Hepatocyte (in vitro differentiated cells): ENCODE data around the gene MEIG1. TPM values are rescaled to one million over a fixed set of nuclear protein-coding genes. Genes with fewer than 3 reads are reported as not detected.
"Not testable (repeated sequence)": the region's sequence is repeated elsewhere in the genome, so short reads cannot be mapped to it uniquely, and the experiment has no call there.

Experiments
- DNase-seq: peaks from one replicate; pipeline ENCODE4 v3.0.0-alpha.2; 2016; ENCODE audit warnings: low spot score
- H2AFZ ChIP-seq: fragments of 200-600 bp; sonication (generic); 2 replicates; pipeline ENCODE4 v1.6.0; 2016; ENCODE audit warnings: antibody characterized with exemption, mild to moderate bottlenecking
- H3K27ac ChIP-seq: fragments of 200-600 bp; sonication (generic); 2 replicates; pipeline ENCODE4 v1.5.1; 2016; ENCODE audit warnings: mild to moderate bottlenecking
- H3K27me3 ChIP-seq: fragments of 200-600 bp; sonication (generic); 2 replicates; pipeline ENCODE4 v1.6.1; 2016
- H3K36me3 ChIP-seq: fragments of 200-600 bp; sonication (generic); replicated peaks from 2 replicates; pipeline ENCODE4 v1.5.1; 2016; ENCODE audit warnings: low read depth; ENCODE audit not compliant: insufficient read depth
- H3K4me1 ChIP-seq: fragments of 200-600 bp; sonication (generic); 2 replicates; pipeline ENCODE4 v1.5.1; 2016; ENCODE audit warnings: mild to moderate bottlenecking, moderate library complexity; ENCODE audit not compliant: insufficient read depth
- H3K4me2 ChIP-seq: fragments of 200-600 bp; sonication (generic); 2 replicates; pipeline ENCODE4 v1.6.0; 2016
- H3K4me3 ChIP-seq: fragments of 200-600 bp; sonication (generic); 2 replicates; pipeline ENCODE4 v1.5.1; 2016; ENCODE audit warnings: mild to moderate bottlenecking
- H3K79me2 ChIP-seq: fragments of 200-600 bp; sonication (generic); 2 replicates; pipeline ENCODE4 v1.6.0; 2017; ENCODE audit warnings: mild to moderate bottlenecking
- H3K9me2 ChIP-seq: fragments of 200-600 bp; sonication (generic); replicated peaks from 2 replicates; pipeline ENCODE4 v1.6.0; 2017; ENCODE audit warnings: mild to moderate bottlenecking; ENCODE audit not compliant: insufficient read depth
- H3K9me3 ChIP-seq: fragments of 200-600 bp; sonication (generic); 2 replicates; pipeline ENCODE4 v1.5.1; 2016; ENCODE audit warnings: low read depth, mild to moderate bottlenecking
- H4K20me1 ChIP-seq: fragments of 200-600 bp; sonication (generic); 2 replicates; pipeline ENCODE4 v1.6.0; 2016; ENCODE audit warnings: mild to moderate bottlenecking; ENCODE audit not compliant: insufficient read depth, poor library complexity, severe bottlenecking
- CTCF ChIP-seq: fragments of 200-600 bp; sonication (generic); IDR thresholded peaks from 2 replicates; pipeline ENCODE4 v1.5.1; 2016; ENCODE audit warnings: antibody characterized with exemption, mild to moderate bottlenecking; ENCODE audit not compliant: poor library complexity
- EZH2 ChIP-seq: fragments of 200-600 bp; sonication (generic); IDR thresholded peaks from 2 replicates; pipeline ENCODE4 v1.6.1; 2016; ENCODE audit warnings: antibody characterized with exemption, mild to moderate bottlenecking, borderline replicate concordance
- EZH2phosphoT487 ChIP-seq: fragments of 200-600 bp; sonication (generic); IDR thresholded peaks from one replicate; pipeline ENCODE4 v1.6.1; 2018; ENCODE audit warnings: antibody characterized with exemption, mild to moderate bottlenecking, low read depth, moderate library complexity; ENCODE audit not compliant: unreplicated experiment, severe bottlenecking
- WGBS: methylation state at CpG from one replicate; pipeline ENCODE4 v1.1.6; 2016; ENCODE audit warnings: low lambda C conversion rate; ENCODE audit errors: missing lambda C conversion rate; 5-methylcytosine and 5-hydroxymethylcytosine counted together
- polyA plus RNA-seq: library from polyadenylated mRNA; unstranded; fragments of >200 nt; fragmentation: Nextera tagmentation; extraction: Ambion mirVana; gene quantifications from 2 replicates; pipeline ENCODE4 v1.2.1, GENCODE V29; 2016
- total RNA-seq: library from RNA; depleted of rRNA; stranded (reverse); fragments of >200 nt; gene quantifications from 2 replicates; pipeline ENCODE4 v1.2.3, GENCODE V29; 2014

MEIG1 gene
- total and polyA plus RNA-seq, 2 experiments from 2014 or later, result 2.1 TPM; not detected in 1

DNA sequence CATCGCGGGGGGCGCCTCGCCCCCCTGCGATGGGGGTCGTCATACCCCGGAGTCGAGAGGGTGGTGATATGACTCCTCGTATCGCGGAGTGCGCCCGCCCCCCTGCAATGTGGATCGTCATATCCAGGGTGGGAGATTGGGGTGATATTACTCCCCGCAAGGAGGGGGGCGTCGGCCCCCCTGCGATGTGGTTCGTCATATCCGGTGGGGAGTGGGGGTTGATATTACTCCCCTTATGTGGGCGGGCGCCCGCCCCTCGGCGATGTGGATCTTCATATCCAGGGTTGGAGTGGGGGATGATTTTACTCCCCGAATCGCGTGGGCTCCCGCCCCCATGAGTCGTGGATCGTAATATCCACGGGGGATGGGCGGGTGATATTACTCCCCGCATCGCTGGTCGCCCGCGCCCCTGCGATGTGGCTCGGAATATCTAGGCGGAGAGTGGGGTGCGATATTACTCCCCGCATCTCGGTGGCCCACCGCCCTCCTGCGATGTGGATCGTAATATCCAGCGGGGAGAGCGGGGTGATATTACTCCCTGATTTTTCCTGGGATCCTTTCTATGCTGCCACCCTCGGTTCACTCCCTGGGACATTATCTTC is 36.9 kb downstream of the MEIG1 start:
- TF ChIP-seq CTCF (no peak), EZH2 (no peak), EZH2phosphoT487 (no peak)
- H3K9me3 ChIP-seq, result no peaks in the 10 kb centered on the region
- H3K79me2 ChIP-seq, result no peaks in the 10 kb centered on the region
- H3K4me1 ChIP-seq, result no peaks in the 10 kb centered on the region
- no peak for DNase-seq
- H3K36me3 ChIP-seq, result no peaks in the 10 kb centered on the region
- H3K4me2 ChIP-seq, result no peak overlapping the region
- no peak overlapping the region for H3K4me3 ChIP-seq
- no peak overlapping the region for H3K27ac ChIP-seq
- no peaks in the 10 kb centered on the region for H3K27me3 ChIP-seq
- H2AFZ ChIP-seq, result no peak overlapping the region
- 96% methylated on average over 33 of the region's 50 CpGs for WGBS
- no peaks in the 10 kb centered on the region for H3K9me2 ChIP-seq
- no peaks in the 10 kb centered on the region for H4K20me1 ChIP-seq

DNA sequence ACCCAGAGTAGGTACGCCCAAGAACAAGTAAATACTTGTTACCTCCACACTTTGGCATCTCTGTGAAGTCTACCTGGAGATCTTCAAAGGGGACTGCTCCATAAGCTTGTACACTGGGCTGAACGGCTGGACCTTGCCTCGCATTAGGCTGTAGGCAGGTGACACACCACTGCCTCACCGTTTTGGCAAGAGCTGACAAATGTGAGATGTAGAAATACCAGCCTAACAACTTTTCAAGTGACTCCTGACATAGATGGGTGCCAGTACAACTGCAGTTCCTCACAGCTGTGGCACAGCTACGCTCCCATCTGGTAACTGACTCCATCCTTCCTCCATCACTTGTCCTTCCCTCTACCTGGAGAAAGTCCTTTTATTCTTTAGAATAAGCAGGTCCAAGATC is 54.3 kb downstream of the MEIG1 start:
- not testable (repeated sequence) for H3K4me1 ChIP-seq, H3K9me3 ChIP-seq, H3K27ac ChIP-seq, H3K36me3 ChIP-seq, H2AFZ ChIP-seq, H3K79me2 ChIP-seq, H3K9me2 ChIP-seq, H3K4me3 ChIP-seq, H3K4me2 ChIP-seq, H4K20me1 ChIP-seq, H3K27me3 ChIP-seq
- 67% methylated on average over 5 of the region's 5 CpGs for WGBS
- peak; percentile 11 for DNase-seq

GRCh38 chr10:15015451-15015850 is 56.3 kb downstream of the MEIG1 start:
- TF ChIP-seq EZH2 (no peak), CTCF (no peak)
- Histone ChIP-seq H3K4me2 (no peak overlapping the region), H3K36me3 (no peaks in the 10 kb centered on the region), H3K9me3 (no peaks in the 10 kb centered on the region), H3K27ac (no peak overlapping the region), H3K4me1 (no peaks in the 10 kb centered on the region), H4K20me1 (no peaks in the 10 kb centered on the region), H2AFZ (no peak overlapping the region), H3K27me3 (no peaks in the 10 kb centered on the region), H3K9me2 (no peaks in the 10 kb centered on the region), H3K79me2 (no peaks in the 10 kb centered on the region), H3K4me3 (no peak overlapping the region)
- 95% methylated on average over 7 of the region's 7 CpGs for WGBS
- DNase-seq, result no peak

DNA sequence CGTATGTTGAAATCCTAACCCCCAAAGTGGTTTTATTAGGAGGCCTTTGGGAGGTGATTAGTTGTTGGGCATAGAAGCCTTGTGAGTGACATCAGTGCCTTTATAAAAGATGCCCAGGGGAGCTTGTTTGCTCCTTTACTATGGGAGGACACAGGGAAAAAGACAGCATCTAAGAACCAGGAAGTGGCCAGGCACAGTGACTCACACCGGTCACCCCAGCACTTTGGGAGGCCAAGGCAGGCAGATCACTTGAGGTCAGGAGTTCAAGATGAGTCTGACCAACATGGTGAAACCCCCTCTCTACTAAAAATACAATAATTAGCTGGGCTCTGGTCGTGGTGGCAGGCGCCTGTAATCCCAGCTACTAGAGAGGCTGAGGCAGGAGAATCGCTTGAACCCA is 61.8 kb downstream of the MEIG1 start:
- H4K20me1 ChIP-seq, H3K27me3 ChIP-seq, H3K36me3 ChIP-seq, H2AFZ ChIP-seq, DNase-seq, H3K4me1 ChIP-seq, H3K27ac ChIP-seq, H3K4me3 ChIP-seq, H3K4me2 ChIP-seq, H3K9me2 ChIP-seq, H3K79me2 ChIP-seq, H3K9me3 ChIP-seq: not testable (repeated sequence)
- 84% methylated on average over 5 of the region's 5 CpGs for WGBS

Other genes starting within 250 kb of the MEIG1 start
- gene FAM107B, start 184.5 kb upstream of the MEIG1 start, total RNA-seq, result 84.8 and 85.5 TPM in 2 replicates
- 73.3 and 85.9 TPM in 2 replicates for gene FAM107B, start 184.5 kb upstream of the MEIG1 start, polyA plus RNA-seq
- 3.1 and 7.6 TPM in 2 replicates for gene CDNF, start 121.4 kb upstream of the MEIG1 start, total RNA-seq
- 2.3 and 2.4 TPM in 2 replicates for gene CDNF, start 121.4 kb upstream of the MEIG1 start, polyA plus RNA-seq
- 12.8 and 20.2 TPM in 2 replicates for gene HSPA14, start 121.1 kb upstream of the MEIG1 start, total RNA-seq
- gene HSPA14, start 121.1 kb upstream of the MEIG1 start, polyA plus RNA-seq, result 9.9 and 13.8 TPM in 2 replicates
- 13.3 and 14.0 TPM in 2 replicates for gene MSANTD7, start 121.1 kb upstream of the MEIG1 start, total RNA-seq
- 9.2 and 11.6 TPM in 2 replicates for gene MSANTD7, start 121.1 kb upstream of the MEIG1 start, polyA plus RNA-seq
- 15.5 and 19.9 TPM in 2 replicates for gene SUV39H2, start 80.5 kb upstream of the MEIG1 start, total RNA-seq
- gene SUV39H2, start 80.5 kb upstream of the MEIG1 start, polyA plus RNA-seq, result 8.0 and 8.6 TPM in 2 replicates
- gene DCLRE1C, start 5.3 kb upstream of the MEIG1 start, total RNA-seq, result 7.8 and 11.8 TPM in 2 replicates
- gene DCLRE1C, start 5.3 kb upstream of the MEIG1 start, polyA plus RNA-seq, result 7.9 and 8.0 TPM in 2 replicates
- not detected in 2 replicates for gene OLAH, start 84.6 kb downstream of the MEIG1 start, total RNA-seq
- gene OLAH, start 84.6 kb downstream of the MEIG1 start, polyA plus RNA-seq, result not detected in 2 replicates
- 1.8 and 1.9 TPM in 2 replicates for gene ACBD7, start 129.4 kb downstream of the MEIG1 start, total RNA-seq
- gene ACBD7, start 129.4 kb downstream of the MEIG1 start, polyA plus RNA-seq, result 0.36 and 0.38 TPM in 2 replicates
- gene RPP38, start 138.0 kb downstream of the MEIG1 start, total RNA-seq, result 13.9 and 18.2 TPM in 2 replicates
- gene RPP38, start 138.0 kb downstream of the MEIG1 start, polyA plus RNA-seq, result 26.4 and 27.3 TPM in 2 replicates
- gene NMT2, start 209.3 kb downstream of the MEIG1 start, total RNA-seq, result 21.3 and 23.4 TPM in 2 replicates
- 14.7 and 15.0 TPM in 2 replicates for gene NMT2, start 209.3 kb downstream of the MEIG1 start, polyA plus RNA-seq